GM23338 (cell line): Measurements from ENCODE around the gene PNPLA7.

Experiments used
- EZH2 ChIP-seq: fragments of 200-600 bp; sonication (generic); IDR thresholded peaks from one replicate; pipeline ENCODE4 v1.8.0; 2017; ENCODE audit warnings: antibody characterized with exemption, mild to moderate bottlenecking, low read depth; ENCODE audit not compliant: unreplicated experiment
- NANOG ChIP-seq: IDR thresholded peaks from 2 replicates; pipeline ENCODE4 v1.6.1; 2016; ENCODE audit warnings: antibody characterized with exemption, borderline replicate concordance
- POLR2AphosphoS5 ChIP-seq: IDR thresholded peaks from 2 replicates; pipeline ENCODE4 v1.6.1; 2016; ENCODE audit warnings: antibody characterized with exemption, low read depth
- STAT1 ChIP-seq: IDR thresholded peaks from one replicate; pipeline ENCODE4 v1.6.1; 2016; ENCODE audit warnings: antibody characterized with exemption; ENCODE audit not compliant: unreplicated experiment
- TF ChIP-seq, protein P1 (sequence below), 2 experiments: fragments of 200-600 bp in 1 of 2; sonication (generic) in 1 of 2; conservative IDR thresholded peaks; 2 replicates each; pipeline versions ENCODE4 v1.5.1 to v1.6.1; 2016 to 2017; ENCODE audit warnings: antibody characterized with exemption in 2 of 2, low read depth in 2 of 2, mild to moderate bottlenecking in 2 of 2, moderate library complexity in 1 of 2
- TF ChIP-seq, protein P2 (sequence below): IDR thresholded peaks from 2 replicates; pipeline ENCODE4 v1.6.1; 2016; ENCODE audit warnings: antibody characterized with exemption

DNA sequence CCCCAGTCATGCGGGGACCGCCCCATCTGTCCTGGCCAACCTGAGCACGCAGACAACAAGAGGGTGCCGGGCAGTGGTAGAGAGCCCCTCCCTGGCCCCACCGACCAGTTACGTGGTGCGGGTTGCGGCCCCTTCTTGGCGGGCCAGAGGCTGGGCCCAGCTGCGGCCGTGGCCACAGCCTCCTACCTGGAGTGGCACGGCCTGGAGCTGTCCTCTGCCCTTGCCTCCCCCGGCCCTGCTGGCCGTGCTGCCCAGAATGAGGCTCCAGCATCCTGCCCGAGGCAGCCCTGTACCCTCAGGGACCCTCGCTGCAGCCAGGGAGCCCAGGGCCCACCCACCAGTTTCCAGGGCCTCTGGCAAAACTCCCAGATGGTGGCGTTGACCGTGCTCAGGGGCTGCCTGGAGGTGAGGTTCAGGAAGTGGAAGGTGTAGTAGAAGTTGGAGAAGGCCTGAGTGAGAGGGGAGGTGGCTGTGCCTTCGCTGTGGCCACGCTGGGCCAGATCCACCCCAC is 114.8 kb downstream of the PNPLA7 start:
- TF ChIP-seq, protein P1, sequence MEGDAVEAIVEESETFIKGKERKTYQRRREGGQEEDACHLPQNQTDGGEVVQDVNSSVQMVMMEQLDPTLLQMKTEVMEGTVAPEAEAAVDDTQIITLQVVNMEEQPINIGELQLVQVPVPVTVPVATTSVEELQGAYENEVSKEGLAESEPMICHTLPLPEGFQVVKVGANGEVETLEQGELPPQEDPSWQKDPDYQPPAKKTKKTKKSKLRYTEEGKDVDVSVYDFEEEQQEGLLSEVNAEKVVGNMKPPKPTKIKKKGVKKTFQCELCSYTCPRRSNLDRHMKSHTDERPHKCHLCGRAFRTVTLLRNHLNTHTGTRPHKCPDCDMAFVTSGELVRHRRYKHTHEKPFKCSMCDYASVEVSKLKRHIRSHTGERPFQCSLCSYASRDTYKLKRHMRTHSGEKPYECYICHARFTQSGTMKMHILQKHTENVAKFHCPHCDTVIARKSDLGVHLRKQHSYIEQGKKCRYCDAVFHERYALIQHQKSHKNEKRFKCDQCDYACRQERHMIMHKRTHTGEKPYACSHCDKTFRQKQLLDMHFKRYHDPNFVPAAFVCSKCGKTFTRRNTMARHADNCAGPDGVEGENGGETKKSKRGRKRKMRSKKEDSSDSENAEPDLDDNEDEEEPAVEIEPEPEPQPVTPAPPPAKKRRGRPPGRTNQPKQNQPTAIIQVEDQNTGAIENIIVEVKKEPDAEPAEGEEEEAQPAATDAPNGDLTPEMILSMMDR (conservative IDR thresholded peaks at IDR 0.05; ENCODE audit: low read depth in 2 of 2) = no peak
- TF ChIP-seq POLR2AphosphoS5 = no peak
- no peak for TF ChIP-seq EZH2
- no peak for TF ChIP-seq NANOG
- TF ChIP-seq, protein P2, sequence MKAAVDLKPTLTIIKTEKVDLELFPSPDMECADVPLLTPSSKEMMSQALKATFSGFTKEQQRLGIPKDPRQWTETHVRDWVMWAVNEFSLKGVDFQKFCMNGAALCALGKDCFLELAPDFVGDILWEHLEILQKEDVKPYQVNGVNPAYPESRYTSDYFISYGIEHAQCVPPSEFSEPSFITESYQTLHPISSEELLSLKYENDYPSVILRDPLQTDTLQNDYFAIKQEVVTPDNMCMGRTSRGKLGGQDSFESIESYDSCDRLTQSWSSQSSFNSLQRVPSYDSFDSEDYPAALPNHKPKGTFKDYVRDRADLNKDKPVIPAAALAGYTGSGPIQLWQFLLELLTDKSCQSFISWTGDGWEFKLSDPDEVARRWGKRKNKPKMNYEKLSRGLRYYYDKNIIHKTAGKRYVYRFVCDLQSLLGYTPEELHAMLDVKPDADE = no peak
- TF ChIP-seq STAT1 = no peak
